HG03378 (cell line): Measurements from ENCODE around the gene P2RY13.
A peak's percentile ranks its signal among the peaks of the same experiment; 100 is the strongest.

Source experiments
- ATAC-seq: cut with Tn5 transposase; IDR thresholded peaks from one replicate; pipeline ENCODE4 v1.9.1; 2021; ENCODE audit warnings: mild to moderate bottlenecking, moderate library complexity; ENCODE audit not compliant: unreplicated experiment

P2RY13 gene

GRCh38 chr3:151329363-151329762 lies at the start of gene P2RY13:
Gene P2RY13 (minus strand): TSS chr3:151329549. CDS start chr3:151329528, 21 bp downstream.
- no peak for ATAC-seq

- no peak for ATAC-seq
These were observed 48.5 kb upstream of the P2RY13 start for GRCh38 chr3:151377768-151378385.

- ATAC-seq, result no peak
These were observed 42.9 kb upstream of the P2RY13 start for GRCh38 chr3:151372063-151372820.

- ATAC-seq, result no peak
These were observed 42.2 kb upstream of the P2RY13 start for GRCh38 chr3:151371526-151371925.

DNA sequence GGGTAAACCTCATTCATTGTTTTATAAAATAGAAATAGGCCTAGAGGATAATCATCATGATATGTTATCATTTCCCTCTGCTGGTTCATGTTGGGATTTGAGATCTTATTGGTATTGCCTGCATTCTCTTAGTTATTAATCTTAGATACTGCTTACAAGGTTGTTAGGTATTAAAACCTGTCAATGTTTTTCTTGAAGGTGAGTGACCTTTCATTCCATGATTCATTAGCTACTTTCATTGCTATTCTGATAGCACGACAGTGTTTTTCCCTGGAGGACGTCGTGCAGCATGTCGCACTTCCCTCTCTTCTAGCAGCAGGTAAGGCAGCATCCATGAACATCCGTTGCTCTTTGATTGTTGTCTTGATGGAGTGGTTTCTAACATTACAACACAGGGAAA lies 38.1 kb upstream of the P2RY13 start:
- ATAC-seq, result no peak

GRCh38 chr3:151366993-151367392 lies 37.6 kb upstream of the P2RY13 start:
- ATAC-seq, result no peak

- no peak for ATAC-seq
These were observed 33.4 kb upstream of the P2RY13 start for GRCh38 chr3:151362751-151363174.

DNA sequence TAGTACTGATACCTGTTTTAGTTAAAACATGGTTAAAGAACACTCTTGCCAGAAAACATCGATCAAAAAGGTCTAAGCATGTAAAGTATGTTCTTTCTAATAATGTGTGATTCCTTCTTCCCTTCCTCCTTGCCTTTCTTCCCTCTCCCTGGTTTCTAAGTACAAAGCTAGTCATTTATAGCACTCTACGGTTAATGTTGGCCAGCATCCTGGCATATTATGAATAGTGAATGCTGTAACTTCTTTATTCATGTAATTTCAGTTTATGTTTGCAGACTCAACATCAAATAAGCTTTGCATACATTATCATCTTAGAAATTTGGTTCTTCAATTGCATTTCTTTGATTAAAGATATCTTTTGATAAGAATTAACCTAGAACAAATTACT lies 28.1 kb upstream of the P2RY13 start:
- ATAC-seq, result no peak

GRCh38 chr3:151356794-151357462 lies 27.6 kb upstream of the P2RY13 start:
- ATAC-seq, result no peak

DNA sequence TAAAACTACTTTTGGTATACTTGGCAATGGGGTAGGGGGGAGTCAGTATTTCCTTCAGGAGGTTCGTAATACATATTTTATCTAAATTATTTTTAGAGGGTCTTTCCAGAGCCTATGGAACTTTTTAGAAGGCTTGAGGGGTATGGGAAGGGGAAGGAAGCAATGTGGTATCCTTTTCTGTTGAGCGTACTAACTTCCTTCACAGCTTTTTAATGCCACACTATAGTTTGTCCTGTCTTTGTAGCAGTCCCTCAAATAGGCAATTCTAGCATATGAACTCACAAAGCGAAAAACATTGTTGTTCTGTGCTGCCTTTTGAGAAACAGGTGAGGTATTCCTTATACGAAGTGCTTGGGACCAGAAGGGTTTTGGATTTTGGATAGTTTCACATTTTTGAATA lies 22.3 kb upstream of the P2RY13 start:
- ATAC-seq, result no peak

- ATAC-seq, result peak; percentile 80
These were observed 21.9 kb upstream of the P2RY13 start for GRCh38 chr3:151351219-151351618.

DNA sequence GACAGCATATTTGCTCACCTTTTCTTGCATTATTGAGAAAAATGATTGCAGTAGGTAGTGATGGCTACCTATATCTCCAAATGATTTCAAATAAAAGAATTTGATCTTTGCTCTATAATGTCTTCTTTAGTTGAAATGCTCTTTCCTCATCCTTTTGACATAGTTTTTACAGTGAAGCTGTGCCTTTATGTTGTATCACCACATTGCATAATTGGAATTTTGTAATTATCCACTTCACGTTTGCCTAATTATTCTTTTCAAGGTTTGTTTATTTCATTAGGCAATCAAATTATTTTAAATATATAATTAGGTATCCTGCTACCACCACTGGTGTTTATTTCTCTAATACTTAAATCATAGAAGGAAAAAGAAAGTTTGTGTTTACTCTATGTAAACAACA lies 21.3 kb upstream of the P2RY13 start:
- ATAC-seq, result no peak

DNA sequence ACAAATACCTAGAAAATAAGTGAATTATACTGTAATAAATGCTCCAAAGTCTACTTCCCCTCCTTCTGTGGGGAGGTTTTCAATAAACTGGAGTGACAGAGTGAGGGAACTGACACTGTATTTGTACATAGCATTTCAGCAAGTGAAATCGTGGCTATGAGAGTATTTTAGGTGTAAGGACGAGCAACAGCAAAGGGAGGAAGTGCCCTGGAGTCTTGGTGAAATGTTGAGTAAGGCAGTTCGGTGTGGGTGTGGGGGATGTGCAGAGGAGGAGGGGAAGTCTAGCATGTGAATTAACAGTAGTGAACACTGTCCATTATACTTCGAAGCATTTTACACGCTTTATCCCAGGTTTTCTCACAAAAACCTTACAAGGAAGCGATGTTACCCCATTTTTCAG lies 18.1 kb upstream of the P2RY13 start:
- ATAC-seq, result no peak

GRCh38 chr3:151346292-151346691 lies 16.9 kb upstream of the P2RY13 start:
- no peak for ATAC-seq

DNA sequence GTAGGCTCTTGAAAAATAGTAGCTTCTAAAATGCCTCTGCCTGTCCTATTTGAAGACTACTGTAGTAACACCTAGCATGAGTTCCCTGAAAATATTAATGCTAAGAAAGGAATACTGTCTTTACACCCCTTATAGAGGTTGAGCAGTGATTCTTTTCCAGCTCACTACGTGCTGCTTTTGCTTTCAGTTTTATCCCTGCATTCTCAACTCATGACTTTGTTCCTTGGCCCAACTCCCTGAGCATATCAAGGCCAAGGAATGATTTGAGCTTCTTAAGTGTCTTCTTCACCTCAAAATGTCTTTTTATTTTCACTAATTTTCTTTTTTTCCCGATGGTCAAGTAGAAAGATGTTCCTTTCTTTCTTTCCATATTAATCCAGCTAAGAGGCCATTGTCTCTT lies 16.5 kb upstream of the P2RY13 start:
- ATAC-seq, result no peak

GRCh38 chr3:151331696-151332095 lies 2.3 kb upstream of the P2RY13 start:
- ATAC-seq, result no peak

- no peak for ATAC-seq
These were observed 1.6 kb upstream of the P2RY13 start for GRCh38 chr3:151330899-151331298.

DNA sequence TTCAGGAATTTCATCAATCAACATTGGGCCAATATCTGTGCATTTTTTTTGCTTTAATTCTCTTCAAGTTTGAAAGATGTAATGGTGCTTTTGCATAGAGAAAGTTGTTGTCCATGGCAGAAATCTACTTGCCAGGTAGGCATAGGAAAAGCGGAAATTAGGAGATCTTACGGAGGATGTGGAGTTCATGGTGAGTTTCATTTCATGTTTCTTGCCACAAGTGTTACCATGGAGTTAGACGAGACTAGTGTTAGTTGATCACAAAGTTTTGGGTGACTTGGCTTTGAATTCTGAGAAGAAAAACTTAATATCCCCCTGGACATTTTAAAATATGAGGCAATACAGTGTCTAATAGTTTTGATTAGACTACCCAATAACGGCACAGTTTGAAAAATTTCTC lies 1.0 kb upstream of the P2RY13 start:
- ATAC-seq, result no peak

DNA sequence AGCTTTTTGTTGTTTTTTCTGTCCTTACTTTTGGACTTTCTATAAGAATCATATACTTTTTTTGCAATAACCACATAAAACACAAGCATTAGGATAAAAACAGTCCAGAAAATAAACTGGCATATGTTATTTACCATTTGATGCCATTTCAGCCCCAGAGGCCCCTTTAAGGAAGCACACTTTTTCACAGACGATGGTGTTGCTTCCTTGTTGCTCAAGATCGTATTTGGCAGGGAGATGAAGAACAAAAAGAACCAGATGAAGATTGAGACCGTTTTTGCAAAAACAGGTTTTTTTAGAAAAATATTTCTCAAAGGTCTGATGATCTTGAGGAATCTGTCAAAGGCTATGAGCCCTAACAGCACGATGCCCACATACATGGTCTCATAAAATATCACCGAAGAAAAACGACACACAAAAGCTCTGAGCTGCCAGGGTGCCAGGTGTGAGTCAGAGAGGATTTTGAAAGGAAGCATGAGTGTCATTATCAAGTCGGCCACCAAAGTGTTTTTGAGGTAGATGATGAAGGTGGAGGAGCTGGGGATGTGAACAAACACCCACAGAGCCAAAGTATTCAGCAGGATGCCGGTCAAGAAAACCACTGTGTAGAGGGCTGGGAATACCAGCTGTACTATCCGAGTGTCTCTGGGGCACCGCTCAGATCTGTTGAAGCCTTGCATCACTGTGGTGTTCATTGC lies 902 bp downstream of the P2RY13 start:
- no peak for ATAC-seq

DNA sequence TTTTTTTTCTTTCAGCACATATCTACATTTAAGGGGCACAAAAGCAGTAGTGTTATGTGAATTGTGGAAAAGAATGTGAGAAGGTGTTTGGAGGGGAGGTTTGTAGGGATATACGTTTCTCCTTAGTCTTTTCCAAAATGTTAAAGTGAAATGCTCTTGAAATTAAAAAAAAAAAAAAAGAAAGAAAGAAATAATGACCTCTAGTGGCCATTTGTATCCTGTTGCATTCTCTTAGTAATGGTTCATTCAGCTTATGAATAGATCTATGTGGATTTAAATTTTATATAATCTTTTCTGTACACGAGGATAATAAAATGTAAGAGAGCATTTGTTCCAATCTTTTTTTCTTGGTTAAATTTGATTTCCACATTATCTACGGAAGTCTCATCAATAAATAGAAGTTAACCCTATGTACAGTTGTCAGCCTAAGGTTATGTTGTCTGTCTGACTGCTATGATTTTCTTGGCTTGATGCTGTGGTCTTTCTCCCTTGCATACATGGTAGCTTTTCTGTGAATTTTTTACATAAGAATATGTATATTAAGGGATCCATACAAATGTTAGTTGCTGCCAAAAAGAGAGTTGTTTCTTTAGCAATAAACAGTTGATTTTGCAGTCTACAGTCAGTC lies 1.7 kb downstream of the P2RY13 start:
- ATAC-seq, result no peak

DNA sequence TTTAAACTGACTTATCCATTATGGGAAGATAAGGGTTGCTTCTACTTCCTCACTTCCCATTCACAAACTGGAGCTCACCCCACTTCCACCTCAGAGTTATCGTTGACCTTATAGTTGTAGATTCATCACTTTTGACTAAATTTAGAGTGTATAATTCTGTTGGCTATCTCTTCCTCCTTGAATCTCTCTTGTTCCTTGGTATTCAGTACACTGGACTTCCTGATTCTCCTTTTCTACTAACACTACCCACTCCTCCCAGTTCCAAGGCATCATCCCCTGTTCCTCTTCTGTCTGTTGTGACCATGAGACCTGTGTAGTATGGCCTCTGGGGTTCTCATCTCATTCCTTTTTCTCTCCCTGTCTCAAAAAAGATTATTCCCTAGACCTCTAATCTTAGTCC lies 6.8 kb downstream of the P2RY13 start:
- ATAC-seq, result no peak
